Renal cortex interstitium (tissue), 11 donors: ENCODE data around the gene MET. TPM values are rescaled to one million over a fixed set of nuclear protein-coding genes. Genes with fewer than 3 reads are reported as not detected.
"Not testable (repeated sequence)": the region's sequence is repeated elsewhere in the genome, so short reads cannot be mapped to it uniquely, and the experiment has no call there.

Source experiments
- DNase-seq, 11 donors: peaks; one replicate each; pipeline ENCODE4 v3.0.0-alpha.2; 2013; ENCODE audit warnings: low read depth in 9 of 11, low spot score in 4 of 11; ENCODE audit errors: extremely low read depth in 1 of 11
- polyA plus RNA-seq, 3 donors: library from polyadenylated mRNA; unstranded; fragments of 120-200 nt; gene quantifications; one replicate each; pipeline ENCODE4 v1.2.1, GENCODE V29; 2013; ENCODE audit not compliant: insufficient read length in 3 of 3

MET gene
- polyA plus RNA-seq, 3 donors = 41.0 to 55.2 (median 54.2) TPM

DNA sequence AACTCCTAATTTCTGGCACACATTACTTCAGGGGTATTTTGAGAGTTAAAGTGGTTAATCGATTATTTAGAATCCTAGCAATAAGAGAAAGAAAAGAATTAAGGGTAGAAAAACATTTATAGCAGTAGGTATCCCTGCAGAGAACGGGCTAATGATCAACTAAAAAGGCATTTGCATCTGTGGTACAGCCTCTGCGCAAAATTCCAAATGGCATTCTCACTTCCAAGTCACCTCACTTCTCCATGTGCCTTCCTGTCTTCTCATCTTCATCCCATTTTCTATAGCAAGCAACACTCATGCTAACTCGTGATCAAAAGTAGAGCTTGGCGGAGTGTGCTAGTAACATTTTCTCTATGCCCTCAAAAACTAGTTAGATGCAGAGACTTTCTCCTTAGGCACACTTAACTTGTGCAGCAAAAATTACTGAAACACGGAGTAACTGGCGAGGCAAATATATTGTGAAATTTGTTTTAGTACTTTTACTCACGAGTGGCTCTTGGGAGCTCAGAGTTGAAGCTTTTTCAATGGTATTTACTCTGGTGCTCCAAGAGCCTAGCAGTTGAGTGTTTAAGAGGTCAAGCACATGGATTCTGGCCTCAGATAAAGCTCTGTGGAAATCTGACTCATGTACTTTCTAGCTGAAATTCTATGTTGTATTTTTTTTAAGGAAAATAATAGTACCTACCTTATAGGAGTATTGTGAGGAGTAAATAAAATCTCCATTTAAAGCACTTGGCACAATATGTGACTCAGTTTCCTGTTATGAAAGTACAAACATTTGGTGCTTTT lies 65.1 kb downstream of the MET start:
- no peak for DNase-seq

DNA sequence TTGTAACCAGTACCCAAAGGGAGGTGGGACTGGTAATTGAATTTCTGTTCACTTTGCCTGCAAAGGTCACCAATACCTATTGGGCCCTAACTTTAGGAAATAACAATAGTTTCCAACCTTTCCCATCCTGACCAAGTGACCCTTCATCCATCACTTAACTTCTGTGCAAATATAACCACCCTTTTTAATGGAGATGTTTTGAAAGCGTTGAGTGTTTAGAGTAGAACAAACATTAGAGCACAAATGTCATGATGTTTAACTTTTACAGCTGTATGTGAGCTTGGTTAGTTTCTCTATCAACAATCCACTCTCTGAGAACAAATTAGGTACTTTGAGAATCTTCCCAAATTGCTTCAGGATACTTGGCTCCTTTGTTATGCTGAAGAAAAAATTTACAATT lies 66.4 kb downstream of the MET start:
- no peak for DNase-seq

DNA sequence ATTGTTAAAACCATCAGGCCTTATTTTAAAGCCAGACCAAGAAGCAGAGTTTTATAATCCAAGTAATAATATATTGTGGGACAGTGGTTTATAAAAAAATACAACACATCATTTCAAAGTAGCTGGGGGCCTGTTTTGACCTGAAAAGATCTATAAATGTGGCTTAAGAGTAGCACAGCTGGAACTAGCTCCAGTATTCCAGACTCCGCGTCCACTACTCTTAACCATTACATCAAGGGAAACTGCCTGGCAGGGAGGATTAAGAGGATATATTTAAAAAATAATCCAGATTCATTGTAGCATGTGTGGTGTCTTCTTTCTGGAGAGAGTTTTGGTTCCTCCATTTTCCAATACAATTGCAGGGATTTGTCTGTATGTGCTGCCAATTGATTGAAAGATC lies 67.3 kb downstream of the MET start:
- DNase-seq = no peak

DNA sequence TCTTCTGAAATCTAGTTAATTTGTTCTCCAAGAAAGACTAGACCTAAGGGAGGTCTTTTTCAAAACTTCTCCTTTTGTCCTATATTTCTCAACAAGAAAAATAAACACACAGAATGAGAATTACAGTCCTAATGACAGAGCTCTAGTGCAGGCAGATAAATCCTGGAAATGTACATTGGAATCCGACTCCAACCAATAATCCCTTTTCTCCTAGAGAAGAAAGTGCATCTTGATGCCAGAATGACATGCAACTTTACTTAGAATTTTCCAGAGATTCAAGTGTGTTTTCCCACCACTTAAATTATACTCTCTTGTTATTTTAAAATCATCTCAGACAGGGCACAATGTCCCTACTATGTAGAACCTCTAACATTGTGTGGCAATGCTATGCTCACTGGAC lies 68.2 kb downstream of the MET start:
- DNase-seq = no peak

DNA sequence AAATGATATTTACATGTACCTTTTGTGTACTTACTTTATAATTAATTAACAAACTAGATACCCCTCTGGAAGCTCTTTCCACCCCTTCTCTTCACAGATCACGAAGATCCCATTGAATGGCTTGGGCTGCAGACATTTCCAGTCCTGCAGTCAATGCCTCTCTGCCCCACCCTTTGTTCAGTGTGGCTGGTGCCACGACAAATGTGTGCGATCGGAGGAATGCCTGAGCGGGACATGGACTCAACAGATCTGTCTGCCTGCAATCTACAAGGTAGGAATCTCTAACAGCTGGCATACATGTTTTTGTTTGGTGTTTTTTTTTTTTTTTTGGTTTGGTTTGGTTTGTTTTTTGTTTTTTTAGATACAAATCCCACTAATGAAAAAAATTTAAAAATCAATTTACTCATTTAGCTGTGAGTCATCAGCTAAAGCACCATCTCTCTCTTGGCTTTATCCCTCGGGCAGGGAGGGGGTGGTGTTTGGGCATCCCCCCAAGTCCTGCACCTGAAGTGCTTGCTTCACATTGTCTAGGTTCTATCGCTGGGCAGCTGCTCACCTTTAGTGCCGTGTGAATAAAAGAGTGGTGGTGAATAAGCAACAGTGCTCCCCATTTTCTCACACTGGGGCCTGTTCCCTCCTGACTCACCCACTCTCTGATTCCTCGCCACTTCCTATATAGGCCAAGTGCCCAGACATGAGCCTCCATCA lies 68.9 kb downstream of the MET start:
- no peak for DNase-seq

DNA sequence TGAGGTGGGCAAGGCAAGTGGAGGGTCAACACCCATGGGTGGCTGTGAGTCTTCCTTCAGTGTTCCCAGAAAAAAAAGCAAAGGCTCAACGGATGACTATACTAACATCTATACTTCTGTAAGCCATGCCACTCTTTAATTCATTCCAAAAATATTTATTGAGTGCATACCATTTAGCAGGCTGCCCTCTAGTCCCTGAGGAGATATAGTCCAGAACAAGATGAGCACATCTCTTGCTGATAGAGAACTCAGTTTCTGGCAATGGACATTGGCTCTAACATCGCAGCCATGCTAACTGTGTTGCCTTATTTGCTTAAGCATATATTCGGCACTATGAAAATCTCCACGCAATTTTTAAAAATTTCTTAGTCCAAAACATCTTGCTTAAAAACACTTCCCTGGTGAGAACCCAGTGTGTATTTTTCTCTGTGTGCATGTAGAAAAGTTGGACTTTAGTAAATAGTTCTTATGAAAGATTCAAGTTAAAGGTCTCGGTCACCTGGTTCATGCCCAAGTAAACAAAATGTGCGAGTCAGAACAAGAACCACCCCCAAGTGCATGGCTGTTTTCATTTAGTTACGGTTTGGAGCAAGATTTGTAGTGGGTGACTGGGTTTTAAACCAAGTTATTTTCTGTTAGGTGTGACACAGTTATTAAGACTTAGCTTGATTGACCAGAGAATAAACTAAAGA lies 69.8 kb downstream of the MET start:
- no peak for DNase-seq

DNA sequence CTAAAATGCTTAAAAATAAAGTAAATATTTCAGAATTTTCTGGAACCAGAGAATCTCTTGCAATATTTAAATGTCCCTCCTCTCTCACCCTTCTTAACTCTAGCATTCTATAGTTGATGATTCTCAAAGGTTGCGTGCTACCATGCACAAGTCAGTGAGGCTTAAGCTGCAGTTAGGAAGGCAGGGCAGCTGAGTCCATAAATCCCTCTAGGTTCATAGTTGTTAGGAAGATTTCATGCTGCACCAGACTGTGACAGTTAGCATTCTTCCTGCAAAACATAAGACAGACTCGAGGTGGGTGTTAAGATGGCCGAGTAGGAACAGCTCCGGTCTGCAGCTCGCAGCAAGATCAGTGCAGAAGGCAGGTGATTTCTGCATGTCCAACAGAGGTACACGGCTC lies 70.6 kb downstream of the MET start:
- peak in 2 of 11 donors; percentile 13 to 26 for DNase-seq

DNA sequence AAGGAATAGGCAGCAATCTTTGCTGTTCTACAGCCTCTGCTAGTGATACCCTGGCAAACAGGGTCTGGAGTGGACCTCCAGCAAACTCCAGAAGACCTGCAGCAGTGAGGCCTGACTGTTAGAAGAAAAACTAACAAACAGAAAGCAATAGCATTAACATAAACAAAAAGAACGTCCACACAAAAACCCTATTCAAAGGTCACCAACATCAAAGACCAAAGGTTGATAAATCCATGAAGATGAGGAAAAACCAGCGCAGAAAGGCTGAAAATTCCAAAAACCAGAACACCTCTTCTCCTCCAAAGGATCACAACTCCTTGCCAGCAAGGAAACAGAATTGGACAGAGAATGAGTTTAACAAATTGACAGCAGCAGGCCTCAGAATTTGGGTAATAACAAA lies 71.8 kb downstream of the MET start:
- DNase-seq = not testable (repeated sequence)

DNA sequence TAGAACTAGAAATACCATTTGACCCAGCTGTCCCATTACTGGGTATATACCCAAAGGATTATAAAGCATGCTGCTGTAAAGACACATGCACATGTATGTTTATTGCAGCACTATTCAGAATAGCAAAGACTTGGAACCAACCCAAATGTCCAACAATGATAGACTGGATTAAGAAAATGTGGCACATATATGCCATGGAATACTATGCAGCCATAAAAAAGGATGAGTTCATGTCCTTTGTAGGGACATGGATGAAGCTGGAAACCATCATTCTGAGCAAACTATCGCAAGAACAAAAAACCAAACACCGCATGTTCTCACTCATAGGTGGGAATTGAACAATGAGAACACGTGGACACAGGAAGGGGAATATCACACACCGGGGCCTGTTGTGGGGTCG lies 74.4 kb downstream of the MET start:
- not testable (repeated sequence) for DNase-seq

DNA sequence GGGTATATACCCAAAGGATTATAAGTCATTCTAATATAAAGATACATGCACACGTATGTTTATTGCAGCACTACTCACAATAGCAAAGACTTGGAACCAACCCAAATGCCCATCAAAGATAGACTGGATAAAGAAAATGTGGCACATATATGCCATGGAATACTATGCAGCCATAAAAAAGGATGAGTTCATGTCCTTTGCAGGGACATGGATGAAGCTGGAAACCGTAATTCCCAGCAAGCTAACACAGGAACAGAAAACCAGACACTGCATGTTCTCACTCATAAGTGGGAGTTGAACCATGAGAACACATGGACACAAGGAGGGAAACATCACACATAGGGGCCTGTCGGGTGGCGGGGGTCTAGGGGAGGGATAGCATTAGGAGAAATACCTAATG lies 79.1 kb downstream of the MET start:
- not testable (repeated sequence) for DNase-seq

DNA sequence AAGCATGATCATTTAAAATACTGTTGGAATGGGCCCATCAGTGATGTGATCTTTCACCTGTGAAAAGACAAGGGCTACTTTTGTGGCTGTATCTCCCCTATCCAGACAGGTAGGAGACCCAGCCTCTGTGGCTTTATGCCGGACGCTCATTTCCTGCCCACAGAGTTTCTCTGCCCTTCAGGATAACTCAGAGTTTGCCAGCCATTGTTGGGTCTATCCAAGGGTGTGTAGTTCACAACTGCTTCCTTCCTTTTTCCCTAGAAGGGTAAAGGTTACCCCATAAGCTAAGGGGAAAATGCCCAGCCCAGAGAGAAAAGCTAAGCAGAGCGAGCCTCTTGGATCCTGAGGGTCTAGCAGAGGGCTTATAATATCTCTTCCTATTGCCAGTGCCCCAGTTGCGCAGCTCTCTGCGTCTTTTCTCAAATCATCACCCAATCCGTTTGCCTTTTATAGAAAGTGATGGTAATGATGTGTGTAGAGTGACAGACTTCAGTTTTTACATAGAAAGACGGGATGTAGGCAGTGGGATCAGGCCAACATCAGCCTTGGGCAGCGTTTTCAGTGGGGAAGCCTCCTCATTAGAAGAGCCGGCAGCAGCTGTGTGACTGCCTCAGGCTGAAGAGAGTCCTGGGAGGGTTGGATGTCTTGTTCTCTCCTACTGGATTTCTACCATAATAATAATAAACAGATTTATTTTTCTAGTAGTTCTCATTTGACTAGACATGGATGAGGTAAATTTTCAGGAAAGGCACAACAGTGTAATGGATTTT lies 80.5 kb downstream of the MET start:
- DNase-seq = no peak

DNA sequence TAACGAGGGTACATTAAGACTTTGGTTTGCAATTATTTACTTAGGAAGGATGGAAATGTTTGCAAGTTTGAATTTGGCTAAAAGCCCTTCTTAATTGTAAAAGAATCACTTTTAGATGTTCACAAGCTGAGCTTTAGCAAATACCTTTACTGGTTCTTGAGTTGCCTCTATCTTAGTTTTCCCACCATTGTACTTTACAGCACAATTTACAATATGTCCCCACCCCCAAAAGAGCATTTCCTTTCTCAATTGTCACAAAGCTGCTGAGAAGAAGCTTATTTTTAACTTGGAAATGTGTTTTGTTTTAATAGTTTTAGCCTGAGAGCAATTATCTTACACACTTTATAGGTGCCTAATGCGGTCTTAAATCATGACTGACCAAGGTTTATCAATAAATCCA lies 81.1 kb downstream of the MET start:
- DNase-seq = no peak

DNA sequence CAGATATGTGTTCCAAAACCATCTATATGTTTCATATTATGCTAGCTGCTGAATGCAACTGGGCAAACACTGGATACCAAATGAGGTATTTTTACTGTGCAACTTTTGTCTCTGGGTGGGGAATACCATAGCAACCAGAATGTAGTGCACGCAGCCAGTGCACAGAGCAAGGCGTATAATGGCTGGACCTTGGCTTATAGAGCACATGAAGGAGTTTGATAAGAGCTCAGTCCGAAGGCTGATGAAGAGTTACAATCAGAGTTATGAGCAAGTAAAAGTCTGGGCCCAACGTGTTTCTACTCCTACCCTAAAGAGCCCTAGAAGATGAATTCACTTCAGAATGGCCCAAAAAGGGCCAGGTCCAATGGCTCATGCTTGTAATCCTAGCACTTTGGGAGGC lies 82.2 kb downstream of the MET start:
- DNase-seq = no peak

DNA sequence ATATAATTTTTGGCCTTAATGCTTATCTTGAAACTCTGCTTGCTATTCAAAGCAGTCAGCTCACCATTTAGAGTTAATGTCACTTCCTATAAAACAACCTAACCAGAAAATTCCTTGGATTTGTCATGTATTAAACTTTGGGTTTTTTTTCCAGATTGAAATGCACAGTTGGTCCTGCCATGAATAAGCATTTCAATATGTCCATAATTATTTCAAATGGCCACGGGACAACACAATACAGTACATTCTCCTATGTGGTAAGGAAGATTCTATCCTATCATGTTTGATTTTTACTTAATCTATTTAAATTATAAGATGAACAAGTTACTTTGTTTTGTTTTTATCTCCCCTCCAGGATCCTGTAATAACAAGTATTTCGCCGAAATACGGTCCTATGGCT lies 85.3 kb downstream of the MET start:
- DNase-seq = no peak

DNA sequence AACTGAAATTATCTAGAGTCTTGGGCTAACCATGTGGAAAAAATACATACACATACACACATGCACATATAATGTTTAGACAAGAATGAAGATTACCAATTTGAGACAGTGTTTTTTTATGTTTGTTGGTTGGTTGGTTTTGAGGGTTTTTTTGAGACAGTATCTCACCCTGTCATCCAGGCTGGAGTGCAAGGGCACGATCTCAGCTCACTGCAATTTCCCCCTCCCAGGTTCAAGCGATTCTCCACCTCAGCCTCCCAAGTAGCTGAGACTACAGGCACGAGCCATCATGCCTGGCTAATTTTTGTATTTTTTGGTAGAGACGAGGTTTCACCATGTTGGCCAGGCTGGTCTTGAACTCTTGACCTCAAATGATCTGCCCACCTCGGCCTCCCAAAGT lies 87.6 kb downstream of the MET start:
- not testable (repeated sequence) for DNase-seq

DNA sequence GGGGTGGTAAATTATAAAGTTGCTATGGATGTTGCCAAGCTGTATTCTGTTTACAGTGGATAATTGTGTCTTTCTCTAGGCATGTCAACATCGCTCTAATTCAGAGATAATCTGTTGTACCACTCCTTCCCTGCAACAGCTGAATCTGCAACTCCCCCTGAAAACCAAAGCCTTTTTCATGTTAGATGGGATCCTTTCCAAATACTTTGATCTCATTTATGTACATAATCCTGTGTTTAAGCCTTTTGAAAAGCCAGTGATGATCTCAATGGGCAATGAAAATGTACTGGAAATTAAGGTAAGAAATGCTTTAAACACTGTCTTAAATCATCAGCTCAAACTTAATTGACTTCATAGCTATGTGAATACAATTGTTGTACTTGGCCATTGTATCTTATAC lies 91.0 kb downstream of the MET start:
- no peak for DNase-seq

DNA sequence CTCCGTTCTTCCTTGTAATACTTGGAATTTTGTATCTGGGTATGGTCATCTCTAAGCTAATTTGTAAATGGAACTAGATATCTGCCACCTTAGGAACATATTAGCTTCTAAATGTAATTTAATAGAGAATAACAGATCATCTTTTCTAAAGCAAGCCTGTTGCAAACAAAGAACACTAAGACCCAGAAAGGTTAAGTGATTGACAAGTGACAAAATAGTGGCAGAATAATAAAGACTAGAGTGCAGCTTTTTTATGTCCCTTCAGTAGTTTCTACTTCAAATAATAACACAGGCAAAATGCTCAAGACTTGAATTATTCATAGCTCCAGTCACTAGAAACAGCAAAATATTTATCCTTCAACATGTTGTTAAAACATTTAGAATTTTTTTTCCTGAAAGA lies 91.7 kb downstream of the MET start:
- no peak for DNase-seq

DNA sequence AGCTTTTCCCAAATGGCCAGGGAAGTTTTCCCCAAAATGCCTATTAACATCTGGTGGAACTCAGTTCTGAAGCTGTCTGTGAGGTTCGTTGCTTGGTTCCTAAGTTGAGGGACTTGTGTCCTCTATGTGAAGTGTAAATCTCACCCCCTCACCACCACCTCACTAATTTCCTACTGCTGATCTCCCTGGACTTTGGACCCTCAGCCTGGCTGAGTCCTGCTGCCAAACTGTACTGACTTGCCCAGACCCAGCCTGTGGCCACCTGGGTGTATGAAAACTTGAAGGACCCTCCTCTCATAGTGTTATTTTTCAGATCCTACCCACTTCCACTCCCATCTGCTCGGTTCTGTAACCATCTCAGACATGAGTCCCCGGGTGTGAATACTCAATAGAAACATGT lies 94.9 kb downstream of the MET start:
- DNase-seq = no peak

DNA sequence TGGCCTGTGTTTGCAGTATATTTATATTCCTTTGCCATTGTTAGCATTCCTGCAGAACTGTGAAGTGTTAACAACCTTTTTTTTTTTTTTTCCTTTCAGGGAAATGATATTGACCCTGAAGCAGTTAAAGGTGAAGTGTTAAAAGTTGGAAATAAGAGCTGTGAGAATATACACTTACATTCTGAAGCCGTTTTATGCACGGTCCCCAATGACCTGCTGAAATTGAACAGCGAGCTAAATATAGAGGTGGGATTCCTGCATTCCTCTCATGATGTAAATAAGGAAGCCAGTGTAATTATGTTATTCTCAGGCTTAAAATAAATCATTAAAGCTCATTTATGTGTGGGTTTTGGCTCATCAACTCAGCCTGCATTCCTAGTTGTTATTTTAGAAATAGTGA lies 97.5 kb downstream of the MET start:
- DNase-seq = no peak

DNA sequence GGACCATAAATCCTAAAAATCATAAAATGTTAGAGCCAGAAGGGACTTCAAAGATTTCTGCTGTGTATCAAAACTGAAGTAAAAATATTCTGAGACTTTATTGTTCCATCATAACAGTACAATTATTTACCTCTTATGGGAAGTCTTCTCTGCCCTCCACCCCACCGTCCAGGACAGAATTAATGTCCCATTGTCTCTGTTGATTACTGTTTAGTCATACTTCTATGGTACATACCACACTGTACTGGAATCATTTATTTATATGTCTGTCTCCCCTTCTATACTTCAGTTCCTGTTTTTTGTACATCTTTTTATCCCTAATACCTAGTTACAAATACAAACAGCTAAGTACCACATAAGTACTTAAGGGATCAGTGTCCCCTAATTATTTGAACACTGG lies 98.9 kb downstream of the MET start:
- no peak for DNase-seq
